ENCODE results near the gene MAP7D1. TPM values are rescaled to one million over a fixed set of nuclear protein-coding genes. Genes with fewer than 3 reads are reported as not detected.

MAP7D1 gene
- total and polyA plus RNA-seq, 10 of the 15 experiments (the other 5 are each of a cell fraction or from before 2014, with no cell fraction given) = 4.4 to 97.6 (median 24.2) TPM

DNA sequence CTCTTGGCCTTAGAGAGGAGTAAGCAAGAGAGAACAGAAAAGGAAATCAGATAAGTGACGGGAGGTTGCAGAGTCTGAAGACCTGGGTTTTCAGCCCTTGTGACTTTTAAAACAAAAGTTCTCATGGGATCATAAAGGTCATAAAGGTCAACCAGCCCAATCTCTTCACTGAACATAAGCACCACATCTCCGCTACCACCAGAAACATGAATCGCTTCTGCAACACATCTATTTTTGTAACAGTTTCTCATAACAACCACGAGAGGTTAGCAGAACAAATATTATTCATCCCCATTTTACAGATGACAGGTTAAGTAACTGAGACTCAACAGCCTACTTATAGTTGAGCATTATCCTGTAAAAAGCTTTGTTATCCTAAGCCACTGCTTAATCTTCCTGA, 12.5 kb upstream of the MAP7D1 start (continued):
- TF ChIP-seq KAT2A (conservative IDR thresholded peaks at IDR 0.05; ENCODE audit: control insufficient read depth, low read depth, low read length) = no peak
- TF ChIP-seq TBL1XR1 (IDR thresholded peaks at IDR 0.05; ENCODE audit: low read depth, low read length) = peak; percentile 35; the same call in 1 of the 2 replicates
- peak; percentile 44 for TF ChIP-seq MEF2B (IDR thresholded peaks at IDR 0.05; ENCODE audit: partially characterized antibody, poor library complexity, severe bottlenecking)
- TF ChIP-seq, protein P1, sequence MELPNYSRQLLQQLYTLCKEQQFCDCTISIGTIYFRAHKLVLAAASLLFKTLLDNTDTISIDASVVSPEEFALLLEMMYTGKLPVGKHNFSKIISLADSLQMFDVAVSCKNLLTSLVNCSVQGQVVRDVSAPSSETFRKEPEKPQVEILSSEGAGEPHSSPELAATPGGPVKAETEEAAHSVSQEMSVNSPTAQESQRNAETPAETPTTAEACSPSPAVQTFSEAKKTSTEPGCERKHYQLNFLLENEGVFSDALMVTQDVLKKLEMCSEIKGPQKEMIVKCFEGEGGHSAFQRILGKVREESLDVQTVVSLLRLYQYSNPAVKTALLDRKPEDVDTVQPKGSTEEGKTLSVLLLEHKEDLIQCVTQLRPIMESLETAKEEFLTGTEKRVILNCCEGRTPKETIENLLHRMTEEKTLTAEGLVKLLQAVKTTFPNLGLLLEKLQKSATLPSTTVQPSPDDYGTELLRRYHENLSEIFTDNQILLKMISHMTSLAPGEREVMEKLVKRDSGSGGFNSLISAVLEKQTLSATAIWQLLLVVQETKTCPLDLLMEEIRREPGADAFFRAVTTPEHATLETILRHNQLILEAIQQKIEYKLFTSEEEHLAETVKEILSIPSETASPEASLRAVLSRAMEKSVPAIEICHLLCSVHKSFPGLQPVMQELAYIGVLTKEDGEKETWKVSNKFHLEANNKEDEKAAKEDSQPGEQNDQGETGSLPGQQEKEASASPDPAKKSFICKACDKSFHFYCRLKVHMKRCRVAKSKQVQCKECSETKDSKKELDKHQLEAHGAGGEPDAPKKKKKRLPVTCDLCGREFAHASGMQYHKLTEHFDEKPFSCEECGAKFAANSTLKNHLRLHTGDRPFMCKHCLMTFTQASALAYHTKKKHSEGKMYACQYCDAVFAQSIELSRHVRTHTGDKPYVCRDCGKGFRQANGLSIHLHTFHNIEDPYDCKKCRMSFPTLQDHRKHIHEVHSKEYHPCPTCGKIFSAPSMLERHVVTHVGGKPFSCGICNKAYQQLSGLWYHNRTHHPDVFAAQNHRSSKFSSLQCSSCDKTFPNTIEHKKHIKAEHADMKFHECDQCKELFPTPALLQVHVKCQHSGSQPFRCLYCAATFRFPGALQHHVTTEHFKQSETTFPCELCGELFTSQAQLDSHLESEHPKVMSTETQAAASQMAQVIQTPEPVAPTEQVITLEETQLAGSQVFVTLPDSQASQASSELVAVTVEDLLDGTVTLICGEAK (IDR thresholded peaks at IDR 0.05; ENCODE audit: borderline replicate concordance) = no peak
- TF ChIP-seq JUNB (IDR thresholded peaks at IDR 0.05) = no peak
- TF ChIP-seq ZNF622 (IDR thresholded peaks at IDR 0.05) = no peak
- TF ChIP-seq CTCF (IDR thresholded peaks at IDR 0.05 in 2 of 3, conservative IDR thresholded peaks at IDR 0.05 in 1 of 3; ENCODE audit: control insufficient read depth in 2 of 3, extremely low read depth in 1 of 3, insufficient read depth in 1 of 3, low read depth in 3 of 3, low read length in 3 of 3) = no peak
- no peak for TF ChIP-seq ZNF687 (IDR thresholded peaks at IDR 0.05)
- TF ChIP-seq, protein P2, sequence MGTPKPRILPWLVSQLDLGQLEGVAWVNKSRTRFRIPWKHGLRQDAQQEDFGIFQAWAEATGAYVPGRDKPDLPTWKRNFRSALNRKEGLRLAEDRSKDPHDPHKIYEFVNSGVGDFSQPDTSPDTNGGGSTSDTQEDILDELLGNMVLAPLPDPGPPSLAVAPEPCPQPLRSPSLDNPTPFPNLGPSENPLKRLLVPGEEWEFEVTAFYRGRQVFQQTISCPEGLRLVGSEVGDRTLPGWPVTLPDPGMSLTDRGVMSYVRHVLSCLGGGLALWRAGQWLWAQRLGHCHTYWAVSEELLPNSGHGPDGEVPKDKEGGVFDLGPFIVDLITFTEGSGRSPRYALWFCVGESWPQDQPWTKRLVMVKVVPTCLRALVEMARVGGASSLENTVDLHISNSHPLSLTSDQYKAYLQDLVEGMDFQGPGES (IDR thresholded peaks at IDR 0.05) = no peak
- TF ChIP-seq SREBF2 (IDR thresholded peaks at IDR 0.05; ENCODE audit: low read length) = no peak
- no peak for TF ChIP-seq CBX5 (IDR thresholded peaks at IDR 0.05; ENCODE audit: low read depth)
- no peak for TF ChIP-seq SMAD5 (IDR thresholded peaks at IDR 0.05; ENCODE audit: low read depth)
- no peak for TF ChIP-seq EZH2 (IDR thresholded peaks at IDR 0.05; ENCODE audit: borderline replicate concordance, control insufficient read depth, low read depth, low read length)
